Panc1 (cell line): ENCODE data around the gene OGA. TPM values are rescaled to one million over a fixed set of nuclear protein-coding genes. Genes with fewer than 3 reads are reported as not detected.

ENCODE experiments used
- ATAC-seq: fragments of 200-7000 bp; cut with Tn5 transposase; 2 replicates; pipeline ENCODE4 v1.9.1; 2020; ENCODE audit warnings: mild to moderate bottlenecking, moderate library complexity
- BruUV-seq: library from RNA; stranded (reverse); fragments of 400-500 nt; replicated peaks from 2 replicates; lab custom pipeline; 2021; lab: Mats Ljungman, UMichigan
- CTCF ChIA-PET: fragments of 300-600 bp; sonication (Branson Sonifier 250); formaldehyde crosslinking; loops from one replicate; lab custom pipeline; 2022; ENCODE audit warnings: antibody characterized with exemption; lab: Charles Lee
- POLR2A ChIA-PET: fragments of 300-600 bp; sonication (Branson Sonifier 250); formaldehyde crosslinking; loops from one replicate; lab custom pipeline; 2022; ENCODE audit warnings: antibody characterized with exemption; lab: Charles Lee
- DNase-seq: peaks from one replicate; pipeline ENCODE4 v3.0.0-alpha.2; 2010; ENCODE audit warnings: low read depth, low spot score
- H3K27ac ChIP-seq: 2 replicates; pipeline ENCODE4 v1.5.1; 2011; ENCODE audit warnings: mild to moderate bottlenecking, low read length, inconsistent platforms
- H3K27me3 ChIP-seq: fragments of 200-500 bp; sonication (Bioruptor generic); 2 replicates; pipeline ENCODE4 v1.6.0; 2014; ENCODE audit warnings: low read length, inconsistent platforms; ENCODE audit not compliant: control insufficient read depth, insufficient read depth
- H3K36me3 ChIP-seq: fragments of 200-500 bp; sonication (Bioruptor generic); 2 replicates; pipeline ENCODE4 v1.5.1; 2014; ENCODE audit warnings: inconsistent platforms, mild to moderate bottlenecking, low read length, moderate library complexity; ENCODE audit not compliant: control insufficient read depth, insufficient read depth
- H3K4me1 ChIP-seq: 2 replicates; pipeline ENCODE4 v1.5.1; 2011; ENCODE audit warnings: inconsistent platforms, mild to moderate bottlenecking, low read length, moderate library complexity; ENCODE audit not compliant: control insufficient read depth, insufficient read depth
- H3K4me3 ChIP-seq, 2 experiments: 2 replicates each; pipeline ENCODE4 v1.5.1; 2011 to 2012; ENCODE audit warnings: low read depth in 2 of 2, low read length in 2 of 2, mild to moderate bottlenecking in 2 of 2, inconsistent platforms in 1 of 2, moderate library complexity in 1 of 2
- H3K9me3 ChIP-seq: fragments of 200-500 bp; sonication (Bioruptor generic); 2 replicates; pipeline ENCODE4 v1.5.1; 2014; ENCODE audit warnings: low read depth, mild to moderate bottlenecking, inconsistent platforms, low read length, moderate library complexity; ENCODE audit not compliant: control insufficient read depth, insufficient read depth
- CTCF ChIP-seq: fragments of 450-650 bp; IDR thresholded peaks from 2 replicates; pipeline ENCODE4 v1.5.1; 2017; ENCODE audit warnings: mild to moderate bottlenecking
- POLR2AphosphoS5 ChIP-seq: IDR thresholded peaks from 2 replicates; pipeline ENCODE4 v1.6.1; 2012; ENCODE audit warnings: mild to moderate bottlenecking, low read depth, low read length, moderate library complexity
- REST ChIP-seq, 2 experiments: IDR thresholded peaks; 2 replicates each; pipeline ENCODE4 v1.6.1; 2011 to 2012; ENCODE audit warnings: low read depth in 2 of 2, control low read depth in 1 of 2, low read length in 1 of 2, mild to moderate bottlenecking in 1 of 2, moderate library complexity in 1 of 2; ENCODE audit not compliant: insufficient read depth in 1 of 2
- SIN3A ChIP-seq: IDR thresholded peaks from 2 replicates; pipeline ENCODE4 v1.6.1; 2012; ENCODE audit warnings: low read depth, mild to moderate bottlenecking, low read length, moderate library complexity, borderline replicate concordance; ENCODE audit not compliant: insufficient read depth
- TCF7L2 ChIP-seq: IDR thresholded peaks from 2 replicates; pipeline ENCODE4 v1.6.1; 2011; ENCODE audit warnings: mild to moderate bottlenecking, low read depth, low read length, inconsistent platforms
- in situ Hi-C: cut with HindIII; loops from 2 replicates; pipeline ENCODE4 v1.10.0; 2016; ENCODE audit warnings: low sequenced_read_pairs, low pct_unique_long_range_greater_than_20kb
- intact Hi-C: fragments of 100-400 bp; cut with micrococcal nuclease; formaldehyde crosslinking; loops from one replicate; pipeline ENCODE4 v1.10.0; 2022; ENCODE audit not compliant: unreplicated experiment
- total RNA-seq: library from RNA; stranded (reverse); gene quantifications from one replicate; pipeline ENCODE4 v1.2.1, GENCODE V29; 2021; ENCODE audit not compliant: unreplicated experiment

Gene OGA
- total RNA-seq, 1 experiment from 2014 or later: 117 TPM

GRCh38 chr10:101848408-101848807 lies 30.2 kb upstream of the OGA start:
- BruUV-seq: no TSS peak
- ATAC-seq (no peak), DNase-seq (no peak)
- H3K36me3 ChIP-seq: no peaks in the 10 kb centered on the region
- TF ChIP-seq CTCF (no peak), TCF7L2 (no peak), REST (IDR thresholded peaks at IDR 0.05; ENCODE audit: insufficient read depth in 1 of 2, low read depth in 2 of 2, low read length in 1 of 2) (no peak), POLR2AphosphoS5 (no peak), SIN3A (no peak)
- H3K27ac ChIP-seq: no peak overlapping the region
- ChIA-PET POLR2A (no interaction called here), CTCF (interaction anchor here (1.6 kb wide), 1 partner anchor 8 kb away, joined by 4 read pairs; no protein-coding TSS in a partner anchor)
- H3K9me3 ChIP-seq: no peaks in the 10 kb centered on the region
- in situ Hi-C loops: no loop called here
- intact Hi-C loops: no loop called here
- no peak overlapping the region for H3K4me3 ChIP-seq
- H3K4me1 ChIP-seq: no peaks in the 10 kb centered on the region
- H3K27me3 ChIP-seq: no peaks in the 10 kb centered on the region

DNA sequence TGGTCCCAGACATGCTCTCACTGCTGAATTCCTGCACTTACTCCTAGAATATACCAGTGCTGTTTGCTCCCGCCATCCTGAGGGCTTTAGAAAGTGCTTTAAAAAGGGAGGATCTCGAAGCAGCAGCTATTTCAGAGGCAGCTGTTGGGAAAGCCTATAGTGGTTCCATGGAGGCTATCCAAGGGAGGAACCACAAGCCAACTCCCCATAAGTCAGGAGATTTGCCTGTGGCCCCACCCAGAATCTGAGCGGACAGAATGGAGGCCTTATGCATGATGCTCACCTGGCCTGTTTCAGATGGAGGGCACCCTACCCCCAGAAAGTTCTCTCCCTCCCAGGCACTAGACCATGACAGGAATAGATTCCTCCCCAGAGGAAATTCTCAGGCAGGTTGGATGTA lies 27.6 kb upstream of the OGA start:
- POLR2A ChIA-PET: no interaction called here

More for the DNA sequence above, 27.6 kb upstream of the OGA start:
- Histone ChIP-seq H3K27me3 (no peaks in the 10 kb centered on the region), H3K4me3 (no peak overlapping the region), H3K4me1 (no peaks in the 10 kb centered on the region), H3K27ac (no peak overlapping the region), H3K9me3 (no peaks in the 10 kb centered on the region), H3K36me3 (no peaks in the 10 kb centered on the region)
- ATAC-seq (no peak), DNase-seq (no peak)
- TF ChIP-seq CTCF (no peak), SIN3A (no peak), POLR2AphosphoS5 (no peak), TCF7L2 (no peak), REST (IDR thresholded peaks at IDR 0.05; ENCODE audit: insufficient read depth in 1 of 2, low read depth in 2 of 2, low read length in 1 of 2) (no peak)
- CTCF ChIA-PET: no interaction called here
- intact Hi-C loops (no loop called here), in situ Hi-C loops (no loop called here)
- no TSS peak for BruUV-seq
